HG03571 (cell line): Measurements from ENCODE around the gene MXI1.
"Not testable (repeated sequence)": the region's sequence is repeated elsewhere in the genome, so short reads cannot be mapped to it uniquely, and the experiment has no call there.

Source experiments
- ATAC-seq: cut with Tn5 transposase; IDR thresholded peaks from one replicate; pipeline ENCODE4 v1.9.1; 2021; ENCODE audit not compliant: unreplicated experiment

The MXI1 gene

GRCh38 chr10:110181451-110181850 is 26.0 kb upstream of the MXI1 start:
- no peak for ATAC-seq

- no peak for ATAC-seq
These were observed 25.5 kb upstream of the MXI1 start for GRCh38 chr10:110181911-110182310.

DNA sequence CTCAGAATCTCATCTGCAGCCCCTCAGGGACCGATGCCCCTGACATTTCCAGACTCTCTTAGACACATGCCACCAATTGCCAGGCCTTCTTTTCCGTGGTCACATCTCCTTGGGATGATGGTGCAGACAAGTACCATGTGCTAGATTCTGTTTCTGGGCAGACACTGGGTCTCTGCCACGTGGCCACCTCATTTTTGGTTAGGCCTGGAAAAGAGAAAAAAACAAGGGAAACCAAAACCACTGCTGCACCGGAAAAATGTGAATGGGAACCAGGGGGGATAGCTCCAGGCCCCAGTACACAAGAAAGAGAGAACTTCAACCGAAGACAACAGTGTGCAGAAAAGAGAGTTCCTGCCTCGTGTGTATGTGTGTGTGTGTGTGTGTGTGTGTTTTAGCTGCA is 23.0 kb upstream of the MXI1 start:
- no peak for ATAC-seq

DNA sequence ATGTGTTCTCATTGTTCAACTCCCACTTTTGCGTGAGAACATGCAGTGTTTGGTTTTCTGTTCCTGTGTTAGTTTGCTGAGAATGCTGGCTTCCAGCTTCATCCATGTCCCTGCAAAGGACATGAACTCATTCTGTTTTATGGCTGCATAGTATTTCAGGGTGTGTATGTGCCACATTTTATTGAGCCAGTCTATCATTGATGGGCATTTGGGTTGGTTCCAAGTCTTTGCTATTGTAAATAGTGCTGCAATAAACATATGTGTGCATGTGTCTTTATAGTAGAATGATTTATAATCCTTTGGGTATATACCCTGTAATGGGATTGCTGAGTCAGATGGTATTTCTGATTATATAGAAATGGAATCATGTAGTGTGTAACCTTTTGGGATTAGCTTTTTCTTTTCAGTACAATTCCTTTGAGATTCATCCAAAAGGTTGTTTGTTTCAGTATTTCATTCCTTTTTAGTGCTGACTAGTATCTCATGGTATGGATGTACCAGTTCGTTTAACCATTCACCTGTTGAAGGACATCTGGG is 21.7 kb upstream of the MXI1 start:
- not testable (repeated sequence) for ATAC-seq

DNA sequence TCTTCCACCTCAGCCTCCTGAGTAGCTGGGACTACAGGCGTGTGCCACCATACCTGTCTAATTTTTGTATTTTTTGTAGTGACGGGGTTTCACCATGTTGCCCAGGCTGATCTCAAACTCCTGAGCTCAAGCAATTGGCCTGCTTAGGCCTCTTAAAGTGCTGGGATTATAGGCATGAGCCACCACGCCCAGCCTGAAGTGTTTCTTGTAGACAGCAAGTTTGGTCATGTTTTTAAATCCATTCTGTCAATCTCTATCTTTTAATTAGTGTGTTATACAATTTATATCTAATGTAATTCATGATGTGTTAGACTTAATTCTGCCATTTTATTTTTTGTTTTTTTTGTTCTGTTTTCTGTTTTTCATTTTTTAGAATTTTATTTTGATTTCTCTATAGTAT is 17.2 kb upstream of the MXI1 start:
- ATAC-seq, result no peak

GRCh38 chr10:110192552-110192951 is 14.9 kb upstream of the MXI1 start:
- no peak for ATAC-seq

DNA sequence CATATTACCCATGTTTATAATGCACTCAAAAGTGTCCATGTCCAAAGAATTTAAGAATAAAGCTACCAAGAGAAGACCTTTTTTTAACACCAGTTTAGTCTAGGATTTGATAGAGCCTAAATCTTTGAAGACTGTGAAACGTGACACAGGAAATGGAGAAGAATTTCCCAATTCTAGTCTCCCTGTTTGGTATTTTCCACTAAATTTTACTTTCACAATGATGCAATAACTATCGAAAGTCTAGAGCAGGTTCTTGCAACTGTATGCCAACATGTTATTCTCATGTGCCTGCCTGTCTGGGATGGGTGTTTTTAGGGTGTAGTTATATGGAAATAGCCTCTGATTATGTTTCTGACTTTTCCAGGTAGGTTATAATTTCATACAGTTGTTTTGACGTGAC is 6.9 kb upstream of the MXI1 start:
- no peak for ATAC-seq

DNA sequence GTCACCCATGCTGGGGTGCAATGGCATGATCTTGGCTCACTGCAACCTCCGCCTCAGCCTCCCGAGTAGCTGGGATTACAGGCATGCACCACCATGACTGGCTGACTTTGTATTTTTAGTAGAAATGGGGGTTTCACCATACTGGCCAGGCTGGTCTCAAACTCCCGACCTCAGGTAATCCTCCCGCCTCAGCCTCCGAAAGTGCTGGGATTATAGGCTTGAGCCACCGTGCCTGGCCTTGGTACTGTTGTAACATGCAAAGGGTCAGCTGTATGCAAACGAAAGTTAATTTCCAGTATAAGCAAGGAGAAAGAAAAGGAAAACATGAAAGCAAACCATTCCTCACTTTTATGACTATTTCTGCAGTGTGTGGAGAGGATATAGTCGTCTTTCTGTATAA is 6.4 kb upstream of the MXI1 start:
- not testable (repeated sequence) for ATAC-seq

DNA sequence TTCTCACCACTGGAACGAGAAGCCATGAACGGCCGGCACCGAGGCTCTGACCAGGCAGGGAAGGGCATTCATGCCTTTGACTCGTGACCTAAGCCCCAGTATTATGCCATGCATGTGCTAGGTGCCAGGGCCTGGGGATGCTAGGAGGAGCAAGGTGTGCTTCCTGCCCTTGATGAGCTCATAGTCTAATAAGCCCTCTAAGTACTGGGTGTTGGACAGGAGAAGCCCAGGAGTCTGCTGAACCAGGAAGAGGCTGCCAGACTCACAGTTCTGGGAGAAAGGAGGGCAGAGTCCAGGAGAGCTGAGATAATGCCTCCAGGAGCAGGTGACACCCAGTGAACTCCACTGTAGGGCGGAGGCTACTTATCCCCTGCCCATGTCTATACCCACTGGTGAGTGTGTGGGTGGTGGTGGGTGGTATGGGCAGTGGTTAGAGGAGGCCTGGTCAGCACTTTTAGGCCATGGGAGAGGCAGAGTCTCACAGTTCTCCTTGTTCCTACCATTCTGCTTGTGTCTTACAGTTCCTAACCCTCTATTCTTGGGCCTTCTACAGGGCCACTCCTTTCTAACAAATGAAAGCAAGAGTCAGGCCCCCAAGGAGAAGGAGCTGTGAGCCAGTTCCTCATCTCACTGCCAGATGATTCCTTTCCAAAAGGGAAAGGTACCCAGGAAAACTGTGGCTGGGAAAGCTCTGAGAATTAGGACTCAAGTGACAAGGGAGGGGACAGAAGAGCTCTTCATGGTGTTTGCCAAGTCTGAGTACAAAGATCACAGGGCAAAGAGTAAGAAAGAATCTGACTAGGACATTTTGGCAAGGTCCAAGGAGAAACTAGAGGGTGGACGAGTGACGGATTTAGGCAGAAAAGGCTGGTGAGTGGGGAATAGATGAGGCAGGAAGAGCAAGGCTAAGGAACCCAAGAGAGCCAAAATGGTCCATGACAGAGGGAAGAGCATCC is 3.6 kb upstream of the MXI1 start:
- no peak for ATAC-seq

- ATAC-seq, result no peak
These were observed 2.2 kb upstream of the MXI1 start for GRCh38 chr10:110205051-110205675.

- ATAC-seq, result peak; percentile 1
These were observed 604 bp downstream of the MXI1 start for GRCh38 chr10:110207805-110208613.

DNA sequence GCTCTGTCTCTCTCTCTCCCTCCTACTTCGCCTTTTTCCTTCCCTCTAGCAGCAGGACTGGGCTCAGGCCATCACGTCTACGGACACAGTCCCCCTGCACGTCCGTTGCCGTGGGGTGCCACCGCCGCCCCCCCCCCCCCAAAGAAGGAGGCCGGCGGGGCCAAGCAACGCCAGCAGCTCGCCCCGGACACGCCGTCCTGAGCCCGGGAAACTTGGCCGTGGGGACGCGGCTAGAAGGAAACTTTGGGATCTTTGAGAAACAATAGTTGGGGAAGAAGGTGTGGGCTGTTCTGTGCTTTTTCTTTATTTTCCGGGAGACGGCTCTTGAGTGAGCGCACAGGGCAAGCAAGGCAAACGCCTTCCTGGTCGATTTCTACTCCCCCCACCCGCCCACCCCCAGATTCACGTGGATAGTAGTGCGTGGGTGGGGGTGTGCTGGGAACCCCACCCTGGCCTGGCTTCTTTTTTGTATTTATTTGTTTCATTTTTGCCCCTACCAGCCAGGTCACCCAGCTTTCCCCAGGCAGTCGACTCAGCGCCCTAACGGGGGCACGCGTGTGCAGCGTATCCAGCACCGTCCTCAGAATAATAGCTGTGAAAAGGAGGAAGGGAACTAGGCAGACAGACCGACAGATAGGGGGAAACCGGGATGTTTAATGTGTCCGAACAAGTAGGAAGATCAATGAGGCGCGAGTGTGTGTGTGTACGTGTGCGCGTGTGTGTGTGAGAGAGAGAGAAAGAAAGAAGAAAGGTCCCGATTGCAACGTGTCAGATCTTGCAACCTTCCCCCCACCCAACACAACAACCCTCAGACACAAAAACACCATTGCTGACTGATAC is 1.4 kb downstream of the MXI1 start:
- ATAC-seq, result no peak

GRCh38 chr10:110209454-110209925 is 2.1 kb downstream of the MXI1 start:
- no peak for ATAC-seq

DNA sequence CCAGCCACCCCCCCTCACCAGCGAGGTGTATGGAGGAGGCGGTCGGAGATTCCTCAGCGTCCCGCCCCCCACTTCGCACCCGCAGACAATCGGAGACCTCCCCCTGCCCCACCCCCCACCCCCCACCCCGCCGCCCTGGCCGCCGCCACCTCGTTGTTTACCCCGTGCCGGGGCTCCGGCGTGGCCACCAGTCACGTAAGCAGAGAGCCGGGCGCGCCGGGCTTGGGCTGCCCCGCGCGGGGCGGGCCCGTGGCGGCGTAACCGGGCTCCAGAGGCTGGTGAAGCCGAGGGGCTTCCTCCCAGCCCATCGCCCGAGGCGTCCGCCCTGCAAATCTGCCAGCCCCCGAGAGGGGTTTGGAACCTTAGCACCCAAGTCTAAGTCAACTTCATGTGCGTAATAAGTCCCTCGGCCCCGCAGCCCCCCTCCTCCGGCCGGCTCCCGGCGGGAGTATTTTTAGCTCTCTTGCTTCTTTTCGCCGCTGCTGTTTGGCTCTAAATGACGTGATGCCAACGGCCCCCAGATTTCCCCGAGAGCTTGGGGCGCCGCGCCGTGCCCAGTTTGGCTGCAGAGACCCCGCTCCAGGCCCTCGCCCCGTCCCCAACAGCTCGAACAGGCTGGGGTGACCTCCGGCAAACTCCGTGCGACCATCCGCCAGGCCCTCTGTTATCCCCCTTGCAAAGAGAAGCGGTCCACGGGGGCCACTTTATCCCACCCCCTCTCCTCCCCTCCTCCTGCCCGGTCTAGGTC is 2.7 kb downstream of the MXI1 start:
- no peak for ATAC-seq

- ATAC-seq, result peak; percentile 73
These were observed 3.5 kb downstream of the MXI1 start for GRCh38 chr10:110210674-110211464.

DNA sequence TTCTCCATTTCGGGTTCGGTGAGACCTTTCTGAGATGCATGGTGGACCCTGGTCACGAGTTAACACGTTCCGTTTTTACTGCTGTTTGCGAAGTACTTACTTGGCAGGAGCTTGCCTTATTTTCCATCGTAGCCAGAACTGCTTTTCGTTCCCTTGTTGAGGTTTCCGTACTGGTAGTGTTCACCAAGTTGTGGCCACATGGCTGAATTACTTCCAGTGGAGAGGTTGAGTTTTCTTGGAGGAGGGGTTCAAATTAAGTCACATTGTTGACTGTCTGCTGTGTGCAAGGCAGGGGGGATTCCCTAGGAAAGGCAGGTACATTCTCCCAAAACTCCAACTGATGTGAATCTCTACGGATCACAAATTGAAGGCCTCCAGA is 4.0 kb downstream of the MXI1 start:
- ATAC-seq, result no peak

GRCh38 chr10:110212119-110213006 is 5.0 kb downstream of the MXI1 start:
- no peak for ATAC-seq

DNA sequence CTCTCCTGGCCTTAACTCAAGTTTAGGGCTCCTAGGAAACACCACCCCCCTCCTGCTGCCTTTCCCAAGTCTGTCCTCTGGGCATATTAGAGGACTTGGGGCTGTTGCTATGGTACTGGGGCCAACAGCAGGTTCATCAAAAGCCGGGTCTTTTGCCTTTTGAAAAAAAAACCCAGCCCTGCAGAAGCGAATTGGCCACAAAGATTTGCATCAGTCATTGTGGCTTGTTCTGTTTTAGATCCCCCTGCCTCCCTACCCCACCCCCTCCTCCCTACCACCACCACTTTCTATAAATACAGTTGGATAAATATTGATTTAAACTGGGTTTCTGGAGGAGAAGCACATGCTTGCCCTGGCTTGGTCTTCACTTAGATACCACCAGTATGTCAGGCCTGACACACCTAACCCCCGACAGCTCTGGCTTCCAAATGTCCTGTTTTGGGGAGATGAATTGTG is 7.0 kb downstream of the MXI1 start:
- ATAC-seq, result no peak
